ENCODE data around the gene ARHGAP6. TPM values are rescaled to one million over a fixed set of nuclear protein-coding genes. Genes with fewer than 3 reads are reported as not detected.

ARHGAP6 gene
- total RNA-seq, 1 donor from 2014 or later: 1.2 TPM

DNA sequence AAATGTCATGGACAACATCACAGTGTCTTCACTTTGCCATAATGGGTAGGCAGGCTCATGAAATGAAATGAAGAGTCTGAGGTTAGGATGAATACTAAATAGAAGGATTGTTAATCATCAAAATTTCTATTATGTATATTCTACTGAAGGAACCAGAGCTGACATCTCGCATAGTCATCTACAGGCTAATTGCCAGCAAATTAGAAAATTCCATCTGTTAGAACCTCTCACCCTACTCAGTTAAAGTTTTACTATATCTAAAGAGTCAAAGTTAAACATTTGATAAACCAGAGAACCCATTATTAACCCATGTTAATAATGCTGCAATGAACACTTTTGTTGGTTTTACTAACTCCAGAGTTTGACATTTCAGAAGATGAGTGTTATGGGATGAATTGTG is 114.6 kb downstream of the ARHGAP6 start:
- Histone ChIP-seq H3K4me3 (no peak overlapping the region), H3K4me2 (no peak overlapping the region), H3K79me2 (ENCODE audit: low read depth) (no peaks in the 10 kb centered on the region), H2AFZ (replicated peaks) (no peak overlapping the region), H3K36me3 (no peaks in the 10 kb centered on the region), H3K9me3 (ENCODE audit: low read depth) (no peaks in the 10 kb centered on the region), H3K27me3 (no peaks in the 10 kb centered on the region), H4K20me1 (ENCODE audit: low read depth) (no peaks in the 10 kb centered on the region), H3K27ac (no peak overlapping the region), H3K9ac (no peak overlapping the region), H3F3A (ENCODE audit: low read depth) (no peaks in the 10 kb centered on the region), H3K4me1 (no peaks in the 10 kb centered on the region)
- Mint-ChIP-seq H3K9me3 (no peaks in the 10 kb centered on the region), H3K36me3 (no peaks in the 10 kb centered on the region), H3K4me1 (no peaks in the 10 kb centered on the region), H3K27ac (no peak overlapping the region), H3K4me3 (no peak overlapping the region), H3K27me3 (ENCODE audit: insufficient read depth, low read depth) (no peaks in the 10 kb centered on the region)
- TF ChIP-seq, protein P1, sequence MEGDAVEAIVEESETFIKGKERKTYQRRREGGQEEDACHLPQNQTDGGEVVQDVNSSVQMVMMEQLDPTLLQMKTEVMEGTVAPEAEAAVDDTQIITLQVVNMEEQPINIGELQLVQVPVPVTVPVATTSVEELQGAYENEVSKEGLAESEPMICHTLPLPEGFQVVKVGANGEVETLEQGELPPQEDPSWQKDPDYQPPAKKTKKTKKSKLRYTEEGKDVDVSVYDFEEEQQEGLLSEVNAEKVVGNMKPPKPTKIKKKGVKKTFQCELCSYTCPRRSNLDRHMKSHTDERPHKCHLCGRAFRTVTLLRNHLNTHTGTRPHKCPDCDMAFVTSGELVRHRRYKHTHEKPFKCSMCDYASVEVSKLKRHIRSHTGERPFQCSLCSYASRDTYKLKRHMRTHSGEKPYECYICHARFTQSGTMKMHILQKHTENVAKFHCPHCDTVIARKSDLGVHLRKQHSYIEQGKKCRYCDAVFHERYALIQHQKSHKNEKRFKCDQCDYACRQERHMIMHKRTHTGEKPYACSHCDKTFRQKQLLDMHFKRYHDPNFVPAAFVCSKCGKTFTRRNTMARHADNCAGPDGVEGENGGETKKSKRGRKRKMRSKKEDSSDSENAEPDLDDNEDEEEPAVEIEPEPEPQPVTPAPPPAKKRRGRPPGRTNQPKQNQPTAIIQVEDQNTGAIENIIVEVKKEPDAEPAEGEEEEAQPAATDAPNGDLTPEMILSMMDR (IDR thresholded peaks at IDR 0.05): no peak
- no peak for TF ChIP-seq EZH2phosphoT487 (IDR thresholded peaks at IDR 0.05)
- DNase-seq (ENCODE audit: low spot score): no peak

DNA sequence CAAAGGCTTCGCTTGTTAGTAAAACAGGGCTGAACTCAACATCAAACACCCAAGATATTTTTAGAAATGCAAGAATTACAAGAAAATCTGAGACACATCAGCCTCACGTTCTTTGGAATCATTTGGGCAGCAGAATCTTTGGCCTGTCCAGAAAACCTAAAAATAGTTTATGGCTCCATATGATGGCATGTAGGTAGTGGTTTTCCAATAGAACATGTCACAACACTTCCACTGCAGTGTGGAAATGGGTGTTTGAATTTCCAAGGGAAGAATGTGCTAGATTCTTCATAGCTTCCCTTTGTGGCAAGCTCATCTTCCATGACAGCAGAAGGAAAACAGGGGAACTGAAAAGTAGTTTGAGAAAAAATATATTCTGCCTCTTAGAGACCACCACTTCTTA is 118.8 kb downstream of the ARHGAP6 start:
- no peaks in the 10 kb centered on the region for H3K4me1 ChIP-seq
- Mint-ChIP-seq H3K27me3 (ENCODE audit: insufficient read depth, low read depth) (no peaks in the 10 kb centered on the region), H3K36me3 (no peaks in the 10 kb centered on the region), H3K4me3 (no peak overlapping the region), H3K27ac (no peak overlapping the region), H3K4me1 (no peaks in the 10 kb centered on the region), H3K9me3 (no peaks in the 10 kb centered on the region)
- H3F3A ChIP-seq (ENCODE audit: low read depth): no peaks in the 10 kb centered on the region
- H3K9ac ChIP-seq: no peak overlapping the region
- H3K9me3 ChIP-seq (ENCODE audit: low read depth): no peaks in the 10 kb centered on the region
- TF ChIP-seq, protein P1 (IDR thresholded peaks at IDR 0.05): no peak
- H3K27ac ChIP-seq: no peak overlapping the region
- no peaks in the 10 kb centered on the region for H3K36me3 ChIP-seq
- H3K27me3 ChIP-seq: no peaks in the 10 kb centered on the region
- H2AFZ ChIP-seq (replicated peaks): no peak overlapping the region
- no peaks in the 10 kb centered on the region for H3K79me2 ChIP-seq (ENCODE audit: low read depth)
- no peak for DNase-seq (ENCODE audit: low spot score)
- H4K20me1 ChIP-seq (ENCODE audit: low read depth): no peaks in the 10 kb centered on the region
- no peak overlapping the region for H3K4me3 ChIP-seq
- no peak overlapping the region for H3K4me2 ChIP-seq

DNA sequence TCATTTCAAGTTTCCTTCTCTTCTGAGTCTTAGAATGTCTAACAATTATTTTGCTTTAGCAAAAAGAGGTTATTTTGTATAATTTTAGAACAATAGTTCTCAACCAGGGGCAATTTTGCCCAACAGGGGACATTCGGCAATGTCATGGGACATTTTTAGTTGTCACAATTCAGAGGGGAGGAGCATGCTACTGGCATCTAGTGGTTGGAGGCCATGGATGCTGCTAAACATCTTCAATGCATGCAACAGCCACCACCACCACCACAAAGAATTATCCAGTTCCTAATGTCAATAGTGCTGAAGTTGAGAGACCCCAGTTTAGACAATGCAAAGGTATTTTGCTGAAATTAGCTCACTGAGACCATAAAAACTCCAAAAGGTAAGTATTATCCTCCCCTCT is 122.5 kb downstream of the ARHGAP6 start:
- Mint-ChIP-seq H3K9me3 (peaks cover 4% of the 10 kb centered on the region), H3K27me3 (ENCODE audit: insufficient read depth, low read depth) (peaks cover 2% of the 10 kb centered on the region)

More for the DNA sequence above, 122.5 kb downstream of the ARHGAP6 start:
- H3K4me3 ChIP-seq: no peak overlapping the region
- no peaks in the 10 kb centered on the region for H3F3A ChIP-seq (ENCODE audit: low read depth)
- H3K4me2 ChIP-seq: no peak overlapping the region
- no peak overlapping the region for H3K9ac ChIP-seq
- H3K36me3 Mint-ChIP-seq: no peaks in the 10 kb centered on the region
- no peak overlapping the region for H3K27ac ChIP-seq
- no peak overlapping the region for H2AFZ ChIP-seq (replicated peaks)
- H3K36me3 ChIP-seq: no peaks in the 10 kb centered on the region
- H3K4me3 Mint-ChIP-seq: no peak overlapping the region
- TF ChIP-seq, protein P1 (IDR thresholded peaks at IDR 0.05): no peak
- no peak overlapping the region for H3K27ac Mint-ChIP-seq
- no peaks in the 10 kb centered on the region for H3K79me2 ChIP-seq (ENCODE audit: low read depth)
- no peaks in the 10 kb centered on the region for H3K27me3 ChIP-seq
- no peaks in the 10 kb centered on the region for H4K20me1 ChIP-seq (ENCODE audit: low read depth)
- H3K4me1 Mint-ChIP-seq: peaks cover 4% of the 10 kb centered on the region
- H3K9me3 ChIP-seq (ENCODE audit: low read depth): no peaks in the 10 kb centered on the region
- DNase-seq (ENCODE audit: low spot score): no peak
- no peaks in the 10 kb centered on the region for H3K4me1 ChIP-seq

Measured in neural progenitor cell (in vitro differentiated cells).